A673 (cell line): ENCODE results near the gene TMEFF2. TPM values are rescaled to one million over a fixed set of nuclear protein-coding genes. Genes with fewer than 3 reads are reported as not detected.

Experiments
- BruUV-seq: library from RNA; stranded (reverse); fragments of 400-500 nt; replicated peaks from 2 replicates; lab custom pipeline; 2021; lab: Mats Ljungman, UMichigan
- CTCF ChIA-PET: fragments of 300-600 bp; sonication (Branson Sonifier 250); formaldehyde crosslinking; loops from one replicate; lab custom pipeline; 2022; ENCODE audit warnings: antibody characterized with exemption; lab: Charles Lee
- POLR2A ChIA-PET: fragments of 300-600 bp; sonication (Branson Sonifier 250); formaldehyde crosslinking; loops from one replicate; lab custom pipeline; 2022; ENCODE audit warnings: antibody characterized with exemption; ENCODE audit not compliant: low non-redundant PET; lab: Charles Lee
- DNase-seq: peaks from one replicate; pipeline ENCODE4 v3.0.0-alpha.2; 2015; ENCODE audit warnings: low spot score
- H3K27ac ChIP-seq: fragments of 200-600 bp; sonication (generic); 2 replicates; pipeline ENCODE4 v1.5.1; 2016; ENCODE audit warnings: mixed run types, low read depth, mild to moderate bottlenecking, mixed read lengths, antibody characterized with exemption, low read length; ENCODE audit not compliant: poor library complexity, severe bottlenecking
- H3K27me3 ChIP-seq: fragments of 200-600 bp; sonication (generic); replicated peaks from 2 replicates; pipeline ENCODE4 v1.6.1; 2017; ENCODE audit warnings: mixed run types, low read depth, mild to moderate bottlenecking, mixed read lengths, antibody characterized with exemption, low read length; ENCODE audit not compliant: insufficient read depth, poor library complexity
- H3K36me3 ChIP-seq: fragments of 200-600 bp; sonication (generic); 2 replicates; pipeline ENCODE4 v1.6.1; 2016; ENCODE audit warnings: mixed run types, mild to moderate bottlenecking, mixed read lengths, antibody characterized with exemption, low read length; ENCODE audit not compliant: insufficient read depth, poor library complexity, severe bottlenecking
- H3K4me1 ChIP-seq: fragments of 200-600 bp; sonication (generic); 2 replicates; pipeline ENCODE4 v1.6.1; 2017; ENCODE audit warnings: mixed run types, mild to moderate bottlenecking, mixed read lengths, antibody characterized with exemption, low read length; ENCODE audit not compliant: insufficient read depth, poor library complexity, severe bottlenecking
- H3K4me3 ChIP-seq: fragments of 200-600 bp; sonication (generic); 2 replicates; pipeline ENCODE4 v1.5.1; 2016; ENCODE audit warnings: low read depth, mixed run types, mild to moderate bottlenecking, mixed read lengths, low read length; ENCODE audit not compliant: poor library complexity, severe bottlenecking
- H3K9me3 ChIP-seq: fragments of 200-600 bp; sonication (generic); 2 replicates; pipeline ENCODE4 v1.6.1; 2016; ENCODE audit warnings: mixed run types, low read depth, mild to moderate bottlenecking, mixed read lengths, antibody characterized with exemption, low read length; ENCODE audit not compliant: poor library complexity, severe bottlenecking
- CTCF ChIP-seq: fragments of 300-800, 200-600 bp; sonication (generic); conservative IDR thresholded peaks from 2 replicates; pipeline ENCODE4 v1.5.1; 2017; ENCODE audit warnings: low read depth, mild to moderate bottlenecking, antibody characterized with exemption, low read length, moderate library complexity, mixed read lengths
- EZH2 ChIP-seq: fragments of 200-600 bp; sonication (generic); IDR thresholded peaks from 2 replicates; pipeline ENCODE4 v1.6.1; 2017; ENCODE audit warnings: borderline replicate concordance, low read depth, mild to moderate bottlenecking, mixed read lengths, antibody characterized with exemption, low read length; ENCODE audit not compliant: poor library complexity, severe bottlenecking
- intact Hi-C: fragments of 100-400 bp; cut with micrococcal nuclease; formaldehyde crosslinking; loops from one replicate; pipeline ENCODE4 v1.10.0; 2022; ENCODE audit not compliant: unreplicated experiment
- total RNA-seq: library from RNA; stranded (reverse); gene quantifications from 2 replicates; pipeline ENCODE4 v1.2.3, GENCODE V29; 2021

Gene TMEFF2
- total RNA-seq, 1 experiment from 2014 or later, result 7.0 TPM

- no TSS peak for BruUV-seq
- no peak for TF ChIP-seq CTCF
- TF ChIP-seq EZH2, result no peak
- H3K4me1 ChIP-seq, result peaks cover 5% of the 10 kb centered on the region
- intact Hi-C loops, result loop anchor here (10.0 kb wide), 3 partner anchors 358 to 1388 kb away; no protein-coding TSS in a partner anchor
- CTCF ChIA-PET, result no interaction called here
- no peaks in the 10 kb centered on the region for H3K9me3 ChIP-seq
- no peaks in the 10 kb centered on the region for H3K27me3 ChIP-seq
- no peaks in the 10 kb centered on the region for H3K36me3 ChIP-seq
- H3K27ac ChIP-seq, result no peak overlapping the region
- H3K4me3 ChIP-seq, result peak overlapping the region; percentile 85
- DNase-seq, result peak; percentile 40
- POLR2A ChIA-PET, result no interaction called here
Observed at GRCh38 chr2:192196421-192197194, 1.9 kb upstream of the TMEFF2 start.

- no peak overlapping the region for H3K27ac ChIP-seq
- DNase-seq, result peak; percentile 62
- POLR2A ChIA-PET, result no interaction called here
- H3K4me3 ChIP-seq, result peak overlapping the region; percentile 85
- no peak for TF ChIP-seq EZH2
- no peak for TF ChIP-seq CTCF
- peaks cover 5% of the 10 kb centered on the region for H3K4me1 ChIP-seq
- BruUV-seq, result no TSS peak
- H3K36me3 ChIP-seq, result no peaks in the 10 kb centered on the region
- no peaks in the 10 kb centered on the region for H3K9me3 ChIP-seq
- intact Hi-C loops, result loop anchor here (10.0 kb wide), 3 partner anchors 359 to 1389 kb away; no protein-coding TSS in a partner anchor
- CTCF ChIA-PET, result interaction anchor here (0.5 kb wide), 1 partner anchor 348 kb away, joined by 3 read pairs; no protein-coding TSS in a partner anchor
- H3K27me3 ChIP-seq, result no peaks in the 10 kb centered on the region
Observed at GRCh38 chr2:192195548-192196418, 1.1 kb upstream of the TMEFF2 start.

GRCh38 chr2:192194265-192194865 is 368 bp downstream of the TMEFF2 start:
- POLR2A ChIA-PET, result interaction anchor here (0.6 kb wide), 1 partner anchor 928 kb away, joined by 7 read pairs; no protein-coding TSS in a partner anchor
- DNase-seq, result no peak
- peaks cover 8% of the 10 kb centered on the region for H3K4me1 ChIP-seq
- H3K36me3 ChIP-seq, result no peaks in the 10 kb centered on the region
- BruUV-seq, result no TSS peak
- intact Hi-C loops, result loop anchor here (5.0 to 10.0 kb wide), 4 partner anchors 93 to 1390 kb away; no protein-coding TSS in a partner anchor
- TF ChIP-seq CTCF, result no peak
- TF ChIP-seq EZH2, result no peak
- no peaks in the 10 kb centered on the region for H3K27me3 ChIP-seq
- no peak overlapping the region for H3K27ac ChIP-seq
- peak overlapping the region; percentile 85 for H3K4me3 ChIP-seq
- CTCF ChIA-PET, result interaction anchor here (0.6 to 1.0 kb wide), 2 partner anchors 323 to 382 kb away, joined by 3 to 6 read pairs; no protein-coding TSS in a partner anchor
- no peaks in the 10 kb centered on the region for H3K9me3 ChIP-seq
